Thyroid gland (tissue), 4 donors: ENCODE measurements around the gene CYP2W1. TPM values are rescaled to one million over a fixed set of nuclear protein-coding genes. Genes with fewer than 3 reads are reported as not detected.

Source experiments
- DNase-seq, 2 donors: peaks; one replicate each; pipeline ENCODE4 v3.0.0-alpha.2; 2019
- H3K27ac ChIP-seq, 3 donors: fragments of 200-600 bp; sonication (generic); 1 replicate in 2 of 3; 2 replicates in 1 of 3; pipeline ENCODE4 v1.5.1; 2016 to 2019; ENCODE audit warnings: mild to moderate bottlenecking in 1 of 3, moderate library complexity in 1 of 3
- H3K27me3 ChIP-seq: fragments of 200-600 bp; sonication (generic); one replicate; pipeline ENCODE4 v1.5.1; 2019
- H3K36me3 ChIP-seq, 2 donors: fragments of 200-600 bp; sonication (generic); one replicate each; pipeline ENCODE4 v1.5.1; 2016 to 2019
- H3K4me1 ChIP-seq, 2 donors: fragments of 200-600 bp; sonication (generic); one replicate each; pipeline ENCODE4 v1.5.1; 2017 to 2019
- H3K4me3 ChIP-seq, 3 donors: fragments of 200-600 bp; sonication (generic); replicated peaks in 1 of 3; 1 replicate in 2 of 3; 2 replicates in 1 of 3; pipeline ENCODE4 v1.5.1; 2016; ENCODE audit warnings: mild to moderate bottlenecking in 1 of 3
- H3K9me3 ChIP-seq: fragments of 200-600 bp; sonication (generic); one replicate; pipeline ENCODE4 v1.5.1; 2017
- CTCF ChIP-seq, 6 experiments: fragments of 200-600 bp in 3 of 6; fragments of 450-650 bp in 3 of 6; sonication (generic) in 3 of 6; IDR thresholded peaks; one replicate each; pipeline ENCODE4 v1.5.1; 2016 to 2019; ENCODE audit warnings: antibody characterized with exemption in 6 of 6, mild to moderate bottlenecking in 2 of 6, inconsistent platforms in 1 of 6, moderate library complexity in 1 of 6
- POLR2A ChIP-seq, 2 donors: fragments of 450-650 bp; IDR thresholded peaks; one replicate each; pipeline ENCODE4 v1.6.1; 2017; ENCODE audit warnings: antibody characterized with exemption in 2 of 2, mild to moderate bottlenecking in 2 of 2, moderate library complexity in 1 of 2
- WGBS, 2 donors: methylation state at CpG; one replicate each; pipeline ENCODE4 v1.1.5; 2017; 5-methylcytosine and 5-hydroxymethylcytosine counted together
- intact Hi-C: fragments of 100-400 bp; cut with DNase I; formaldehyde crosslinking; loops from one replicate; pipeline ENCODE4 v1.15.1; 2023
- total RNA-seq, 4 donors: library from RNA; depleted of rRNA; stranded (reverse); fragments of >200 nt; gene quantifications; one replicate each; pipeline ENCODE4 v1.2.3, GENCODE V29; 2016

CYP2W1 gene
- total RNA-seq, 4 donors from 2014 or later, result not detected

GRCh38 chr7:952548-953441 is 30.2 kb upstream of the CYP2W1 start:
- peak in 1 of 2 donors; percentile 0 for DNase-seq
- WGBS, 2 donors, result 81 to 88% methylated on average over 10 to 16 of the region's 20 CpGs
- Histone ChIP-seq H3K27me3 (no peaks in the 10 kb centered on the region), H3K4me1 (peaks cover 7 to 14% of the 10 kb centered on the region in 2 donors), H3K9me3 (no peaks in the 10 kb centered on the region), H3K4me3 (no peak overlapping the region), H3K27ac (no peak overlapping the region), H3K36me3 (no peaks in the 10 kb centered on the region)
- intact Hi-C loops, result loop anchor here (5.0 kb wide), 1 partner anchor 40 kb away; no protein-coding TSS in a partner anchor
- TF ChIP-seq CTCF (IDR thresholded peaks at IDR 0.05) (no peak), POLR2A (IDR thresholded peaks at IDR 0.05) (no peak)

- WGBS, 2 donors, result 12% methylated on average over 3 of the region's 78 CpGs; no CpG with 5 or more reads in 1 of the 2 donors
- no peaks in the 10 kb centered on the region for H3K36me3 ChIP-seq
- H3K27me3 ChIP-seq, result no peaks in the 10 kb centered on the region
- DNase-seq, result peak; percentile 78 to 82
- no peak for TF ChIP-seq CTCF (IDR thresholded peaks at IDR 0.05)
- TF ChIP-seq POLR2A (IDR thresholded peaks at IDR 0.05), result peak in 1 of 2 donors; percentile 38
- H3K4me3 ChIP-seq, result peak overlapping the region; percentile 10 to 50 (median 37)
- H3K27ac ChIP-seq, result no peak overlapping the region
- H3K9me3 ChIP-seq, result no peaks in the 10 kb centered on the region
- intact Hi-C loops, result loop anchor here (5.0 kb wide), 1 partner anchor 41 kb away; no protein-coding TSS in a partner anchor
- peaks cover 7 to 14% of the 10 kb centered on the region in 2 donors for H3K4me1 ChIP-seq
These were observed 29.2 kb upstream of the CYP2W1 start for GRCh38 chr7:953547-954327.

- H3K27me3 ChIP-seq, result no peaks in the 10 kb centered on the region
- TF ChIP-seq POLR2A (IDR thresholded peaks at IDR 0.05) (no peak), CTCF (IDR thresholded peaks at IDR 0.05) (peak in 3 of 6 experiments; percentile 35 to 53 (median 48))
- no peak within 1 kb of the TSS for H3K27ac ChIP-seq
- intact Hi-C loops, result loop anchor here (5.0 kb wide), 1 partner anchor 42 kb away; no protein-coding TSS in a partner anchor
- H3K36me3 ChIP-seq, result no peaks in the 10 kb centered on the region
- peak; percentile 47 to 55 for DNase-seq
- H3K4me1 ChIP-seq, result peaks cover 7 to 14% of the 10 kb centered on the region in 2 donors
- H3K4me3 ChIP-seq, result peak within 1 kb of the TSS; percentile 10 to 50 (median 37)
- H3K9me3 ChIP-seq, result no peaks in the 10 kb centered on the region
- 86 to 100% methylated on average over 1 to 4 of the region's 115 CpGs for WGBS, 2 donors
These were observed 28.4 kb upstream of the CYP2W1 start, which contains the start of gene ADAP1 for GRCh38 chr7:954330-955238. Gene ADAP1, minus strand, starts transcription at chr7:954680. Its CDS starts 203 bp downstream, at chr7:954477.

- Histone ChIP-seq H3K4me3 (no peak overlapping the region), H3K4me1 (peaks cover 7 to 14% of the 10 kb centered on the region in 2 donors), H3K27me3 (no peaks in the 10 kb centered on the region), H3K9me3 (no peaks in the 10 kb centered on the region), H3K27ac (no peak overlapping the region), H3K36me3 (no peaks in the 10 kb centered on the region)
- WGBS, 2 donors, result 82 to 85% methylated on average over 10 of the region's 10 CpGs
- no peak for DNase-seq
- intact Hi-C loops, result no loop called here
- no peak for TF ChIP-seq POLR2A (IDR thresholded peaks at IDR 0.05)
- no peak for TF ChIP-seq CTCF (IDR thresholded peaks at IDR 0.05)
These were observed 26.9 kb upstream of the CYP2W1 start for GRCh38 chr7:956031-956430.
